ENCODE results near the gene ELOVL3.

Gene ELOVL3

GRCh38 chr10:102254426-102254825 lies 28.3 kb downstream of the ELOVL3 start:
- no peak for DNase-seq (ENCODE audit: low spot score)

GRCh38 chr10:102255404-102255803 lies 29.3 kb downstream of the ELOVL3 start:
- no peak for DNase-seq (ENCODE audit: low spot score)

GRCh38 chr10:102261196-102261595 lies 35.1 kb downstream of the ELOVL3 start:
- DNase-seq (ENCODE audit: low spot score), result no peak

GRCh38 chr10:102261842-102262241 lies 35.7 kb downstream of the ELOVL3 start:
- no peak for DNase-seq (ENCODE audit: low spot score)

- no peak for DNase-seq (ENCODE audit: low spot score)
These were observed 36.8 kb downstream of the ELOVL3 start for GRCh38 chr10:102262744-102263370.

GRCh38 chr10:102264371-102264770 lies 38.3 kb downstream of the ELOVL3 start:
- DNase-seq (ENCODE audit: low spot score), result no peak

- DNase-seq (ENCODE audit: low spot score), result no peak
These were observed 40.6 kb downstream of the ELOVL3 start for GRCh38 chr10:102266670-102267069.

GRCh38 chr10:102267748-102268147 lies 41.6 kb downstream of the ELOVL3 start:
- no peak for DNase-seq (ENCODE audit: low spot score)

GRCh38 chr10:102268375-102268888 lies 42.3 kb downstream of the ELOVL3 start:
- DNase-seq (ENCODE audit: low spot score), result no peak

GRCh38 chr10:102269017-102269416 lies 42.9 kb downstream of the ELOVL3 start:
- DNase-seq (ENCODE audit: low spot score), result no peak

GRCh38 chr10:102274062-102274461 lies 48.0 kb downstream of the ELOVL3 start:
- DNase-seq (ENCODE audit: low spot score), result no peak

GRCh38 chr10:102275343-102275742 lies 49.2 kb downstream of the ELOVL3 start:
- no peak for DNase-seq (ENCODE audit: low spot score)

GRCh38 chr10:102279104-102279503 lies 53.0 kb downstream of the ELOVL3 start:
- no peak for DNase-seq (ENCODE audit: low spot score)

All from D341Med (cell line).